Esophagus squamous epithelium (tissue), 4 donors: ENCODE data around the gene TRIM33.

Experiments
- CTCF ChIP-seq, 6 experiments: fragments of 450-650 bp in 4 of 6; fragments of 200-600 bp in 2 of 6; sonication (generic) in 2 of 6; IDR thresholded peaks; one replicate each; pipeline ENCODE4 v1.5.1; 2016 to 2019; ENCODE audit warnings: antibody characterized with exemption in 6 of 6, mild to moderate bottlenecking in 4 of 6, moderate library complexity in 4 of 6
- POLR2A ChIP-seq, 4 donors: fragments of 450-650 bp; IDR thresholded peaks; one replicate each; pipeline ENCODE4 v1.6.1; 2017; ENCODE audit warnings: antibody characterized with exemption in 4 of 4, mild to moderate bottlenecking in 4 of 4, moderate library complexity in 3 of 4

GRCh38 chr1:114551400-114551799 lies 40.4 kb upstream of the TRIM33 start:
- TF ChIP-seq POLR2A (IDR thresholded peaks at IDR 0.05) = no peak
- TF ChIP-seq CTCF (IDR thresholded peaks at IDR 0.05) = no peak
